PC-9 (cell line): Measurements from ENCODE around the gene STAG2.

Experiments
- CTCF ChIP-seq: fragments of 200-600 bp; sonication (generic); conservative IDR thresholded peaks from 2 replicates; pipeline ENCODE4 v1.6.1; 2017; ENCODE audit warnings: mixed run types, antibody characterized with exemption, mild to moderate bottlenecking, moderate library complexity
- EZH2 ChIP-seq: fragments of 200-600 bp; sonication (generic); IDR thresholded peaks from 2 replicates; pipeline ENCODE4 v1.8.0; 2017; ENCODE audit warnings: antibody characterized with exemption, low read depth

GRCh38 chrX:123927845-123928244 is 33.7 kb upstream of the STAG2 start:
- no peak for TF ChIP-seq CTCF
- no peak for TF ChIP-seq EZH2
